ENCODE data around the gene CHRNA9. TPM values are rescaled to one million over a fixed set of nuclear protein-coding genes. Genes with fewer than 3 reads are reported as not detected.

CHRNA9 gene
- total RNA-seq, 1 donor: 0.36 TPM

DNA sequence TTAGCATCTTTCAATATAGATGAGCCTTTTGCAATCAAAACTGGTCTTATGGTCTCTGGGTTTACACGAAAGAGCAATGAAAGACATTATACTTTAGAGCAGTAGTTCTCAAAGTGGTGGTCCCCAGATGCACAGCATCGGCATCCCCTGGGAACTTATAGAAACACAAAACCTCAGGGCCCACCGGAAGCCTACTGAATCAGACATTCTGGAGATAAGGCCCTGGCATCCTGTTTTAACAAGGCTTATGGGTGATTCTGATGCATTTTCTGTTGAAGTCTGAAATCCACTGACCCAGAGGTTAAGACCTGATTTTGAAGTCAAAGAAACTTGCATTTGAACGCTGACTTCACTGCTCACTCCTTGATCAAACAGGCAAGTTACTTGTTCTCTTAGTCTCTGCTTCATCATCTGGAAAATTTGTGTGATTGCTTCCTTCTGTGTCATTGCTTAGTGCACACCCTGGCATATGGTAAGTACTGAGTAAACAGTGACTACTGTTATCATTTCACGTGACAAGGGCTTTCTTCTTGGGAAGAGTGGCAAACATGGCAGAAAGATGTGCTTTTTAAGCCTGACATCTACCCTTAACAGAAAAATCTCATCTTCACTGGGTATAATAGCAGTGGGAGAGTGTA is 14.5 kb downstream of the CHRNA9 start:
- TF ChIP-seq, protein P1, sequence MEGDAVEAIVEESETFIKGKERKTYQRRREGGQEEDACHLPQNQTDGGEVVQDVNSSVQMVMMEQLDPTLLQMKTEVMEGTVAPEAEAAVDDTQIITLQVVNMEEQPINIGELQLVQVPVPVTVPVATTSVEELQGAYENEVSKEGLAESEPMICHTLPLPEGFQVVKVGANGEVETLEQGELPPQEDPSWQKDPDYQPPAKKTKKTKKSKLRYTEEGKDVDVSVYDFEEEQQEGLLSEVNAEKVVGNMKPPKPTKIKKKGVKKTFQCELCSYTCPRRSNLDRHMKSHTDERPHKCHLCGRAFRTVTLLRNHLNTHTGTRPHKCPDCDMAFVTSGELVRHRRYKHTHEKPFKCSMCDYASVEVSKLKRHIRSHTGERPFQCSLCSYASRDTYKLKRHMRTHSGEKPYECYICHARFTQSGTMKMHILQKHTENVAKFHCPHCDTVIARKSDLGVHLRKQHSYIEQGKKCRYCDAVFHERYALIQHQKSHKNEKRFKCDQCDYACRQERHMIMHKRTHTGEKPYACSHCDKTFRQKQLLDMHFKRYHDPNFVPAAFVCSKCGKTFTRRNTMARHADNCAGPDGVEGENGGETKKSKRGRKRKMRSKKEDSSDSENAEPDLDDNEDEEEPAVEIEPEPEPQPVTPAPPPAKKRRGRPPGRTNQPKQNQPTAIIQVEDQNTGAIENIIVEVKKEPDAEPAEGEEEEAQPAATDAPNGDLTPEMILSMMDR (IDR thresholded peaks at IDR 0.05; ENCODE audit: extremely low read depth, low read depth, low read length): no peak
- peak overlapping the region; percentile 35 for H2AFZ ChIP-seq (ENCODE audit: low read length)
- H3K36me3 ChIP-seq (ENCODE audit: insufficient read depth, low read length): no peaks in the 10 kb centered on the region
- no peak overlapping the region for H3K4me3 ChIP-seq (ENCODE audit: insufficient read depth, low read length)
- H3K4me1 ChIP-seq (ENCODE audit: insufficient read depth, low read length): peaks cover 10% of the 10 kb centered on the region
- no peaks in the 10 kb centered on the region for H3K27me3 ChIP-seq (ENCODE audit: insufficient read depth, low read length)
- H3K27ac ChIP-seq (ENCODE audit: low read depth, low read length): no peak overlapping the region
- H3K9me3 ChIP-seq (ENCODE audit: low read depth, low read length): no peaks in the 10 kb centered on the region
- no peaks in the 10 kb centered on the region for H3K79me2 ChIP-seq (ENCODE audit: insufficient read depth, low read length)
- H3K4me2 ChIP-seq (ENCODE audit: insufficient read depth, low read length): no peak overlapping the region
- DNase-seq (ENCODE audit: insufficient read length, low spot score, missing footprints): no peak
- no peaks in the 10 kb centered on the region for H4K20me1 ChIP-seq (ENCODE audit: insufficient read depth, low read length)

GRCh38 chr4:40350627-40351227 is 15.6 kb downstream of the CHRNA9 start:
- TF ChIP-seq, protein P1 (IDR thresholded peaks at IDR 0.05; ENCODE audit: extremely low read depth, low read depth, low read length): no peak
- Histone ChIP-seq H3K4me3 (ENCODE audit: insufficient read depth, low read length) (no peak overlapping the region), H3K4me1 (ENCODE audit: insufficient read depth, low read length) (peaks cover 10% of the 10 kb centered on the region), H3K9me3 (ENCODE audit: low read depth, low read length) (no peaks in the 10 kb centered on the region), H2AFZ (ENCODE audit: low read length) (peak overlapping the region; percentile 0), H3K4me2 (ENCODE audit: insufficient read depth, low read length) (no peak overlapping the region), H3K27me3 (ENCODE audit: insufficient read depth, low read length) (no peaks in the 10 kb centered on the region), H3K36me3 (ENCODE audit: insufficient read depth, low read length) (no peaks in the 10 kb centered on the region), H3K27ac (ENCODE audit: low read depth, low read length) (no peak overlapping the region), H3K79me2 (ENCODE audit: insufficient read depth, low read length) (no peaks in the 10 kb centered on the region), H4K20me1 (ENCODE audit: insufficient read depth, low read length) (no peaks in the 10 kb centered on the region)
- no peak for DNase-seq (ENCODE audit: insufficient read length, low spot score, missing footprints)

DNA sequence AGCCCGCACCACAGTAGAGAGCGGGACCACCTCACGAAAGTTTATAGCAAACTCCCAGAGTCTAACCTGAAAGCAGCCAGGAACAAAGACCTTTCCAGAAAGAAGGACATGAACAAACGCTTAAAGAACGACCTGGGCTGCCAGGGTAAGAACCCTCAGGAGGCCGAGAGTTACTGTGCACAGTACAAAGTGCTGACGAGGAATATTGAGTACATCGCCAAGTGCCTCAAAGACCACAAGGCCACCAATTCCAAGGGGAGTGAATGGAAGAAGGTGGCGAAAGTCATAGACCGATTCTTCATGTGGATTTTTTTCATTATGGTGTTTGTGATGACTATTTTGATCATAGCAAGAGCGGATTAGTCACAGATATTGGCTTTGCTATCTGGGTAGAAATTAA is 19.0 kb downstream of the CHRNA9 start:
- Histone ChIP-seq H3K4me1 (ENCODE audit: insufficient read depth, low read length) (peaks cover 10% of the 10 kb centered on the region), H4K20me1 (ENCODE audit: insufficient read depth, low read length) (no peaks in the 10 kb centered on the region), H2AFZ (ENCODE audit: low read length) (no peak overlapping the region), H3K27me3 (ENCODE audit: insufficient read depth, low read length) (no peaks in the 10 kb centered on the region), H3K4me2 (ENCODE audit: insufficient read depth, low read length) (no peak overlapping the region), H3K9me3 (ENCODE audit: low read depth, low read length) (no peaks in the 10 kb centered on the region), H3K36me3 (ENCODE audit: insufficient read depth, low read length) (no peaks in the 10 kb centered on the region), H3K27ac (ENCODE audit: low read depth, low read length) (no peak overlapping the region), H3K79me2 (ENCODE audit: insufficient read depth, low read length) (no peaks in the 10 kb centered on the region), H3K4me3 (ENCODE audit: insufficient read depth, low read length) (no peak overlapping the region)
- no peak for DNase-seq (ENCODE audit: insufficient read length, low spot score, missing footprints)
- TF ChIP-seq, protein P1 (IDR thresholded peaks at IDR 0.05; ENCODE audit: extremely low read depth, low read depth, low read length): no peak

DNA sequence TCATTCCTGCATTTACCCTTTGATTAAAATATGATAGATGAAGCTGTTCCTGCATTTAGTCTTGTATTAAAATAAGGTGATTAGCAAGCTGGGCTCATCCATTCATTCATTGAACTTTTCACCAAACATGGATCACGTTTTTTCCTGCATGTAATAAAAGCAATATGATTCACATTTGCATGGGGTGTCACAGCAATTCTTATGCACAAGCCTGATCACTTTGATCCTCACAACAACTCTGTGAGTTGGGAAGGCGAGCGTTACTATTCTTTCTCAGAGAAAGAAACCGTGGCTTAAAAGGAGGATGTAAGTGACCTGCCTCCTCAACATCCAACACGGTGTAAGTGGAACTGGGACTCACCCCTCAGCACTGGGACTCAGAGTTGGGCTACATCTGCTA is 20.0 kb downstream of the CHRNA9 start:
- TF ChIP-seq, protein P1 (IDR thresholded peaks at IDR 0.05; ENCODE audit: extremely low read depth, low read depth, low read length): no peak
- peaks cover 2% of the 10 kb centered on the region for H3K4me1 ChIP-seq (ENCODE audit: insufficient read depth, low read length)
- H3K36me3 ChIP-seq (ENCODE audit: insufficient read depth, low read length): no peaks in the 10 kb centered on the region
- no peak overlapping the region for H3K4me3 ChIP-seq (ENCODE audit: insufficient read depth, low read length)
- H3K27me3 ChIP-seq (ENCODE audit: insufficient read depth, low read length): no peaks in the 10 kb centered on the region
- no peaks in the 10 kb centered on the region for H4K20me1 ChIP-seq (ENCODE audit: insufficient read depth, low read length)
- H3K9me3 ChIP-seq (ENCODE audit: low read depth, low read length): no peaks in the 10 kb centered on the region
- H3K79me2 ChIP-seq (ENCODE audit: insufficient read depth, low read length): no peaks in the 10 kb centered on the region
- H3K27ac ChIP-seq (ENCODE audit: low read depth, low read length): no peak overlapping the region
- DNase-seq (ENCODE audit: insufficient read length, low spot score, missing footprints): no peak
- H3K4me2 ChIP-seq (ENCODE audit: insufficient read depth, low read length): no peak overlapping the region
- no peak overlapping the region for H2AFZ ChIP-seq (ENCODE audit: low read length)

Data from osteoblast (primary cell).